GM12874 (cell line): ENCODE results near the gene SPPL2B.

Experiments
- TF ChIP-seq, protein P1 (sequence below): IDR thresholded peaks from 2 replicates; pipeline ENCODE4 v1.5.1; 2011; ENCODE audit warnings: low read depth, mild to moderate bottlenecking, control low read depth, low read length, moderate library complexity; ENCODE audit not compliant: insufficient read depth

Gene SPPL2B

DNA sequence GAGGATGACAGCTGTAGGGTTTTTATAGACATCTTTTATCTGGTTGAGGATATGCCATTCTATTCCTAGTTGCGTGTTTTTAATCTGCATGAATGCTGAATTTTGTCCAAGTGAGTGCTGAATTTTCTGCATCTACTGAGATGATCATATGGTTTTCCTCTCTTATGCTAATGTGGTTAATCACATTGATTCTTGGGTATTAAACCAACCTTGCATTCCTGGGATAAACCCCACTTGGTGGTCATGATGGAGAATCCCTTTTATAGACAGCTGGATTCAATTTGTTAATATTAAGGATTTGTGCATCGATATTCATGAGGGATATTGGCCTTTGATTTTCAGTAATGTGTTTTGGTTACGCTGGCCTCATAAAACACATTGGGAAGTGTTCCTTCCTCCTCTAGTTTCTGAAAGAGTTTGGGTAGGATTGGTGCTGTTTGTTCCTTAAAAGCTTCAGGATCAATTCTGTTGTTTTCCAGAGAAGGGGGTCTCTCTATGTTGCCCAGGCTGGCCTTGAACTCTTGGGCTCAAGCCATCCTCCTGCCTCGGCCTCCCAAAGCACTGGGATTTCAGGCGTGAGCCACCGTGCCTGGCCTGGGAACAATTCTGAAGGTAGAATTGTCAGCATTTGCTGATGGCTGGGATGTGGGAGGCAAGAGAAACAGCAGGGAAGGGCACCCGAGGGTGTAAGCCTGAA, 13.2 kb upstream of the SPPL2B start:
- TF ChIP-seq, protein P1, sequence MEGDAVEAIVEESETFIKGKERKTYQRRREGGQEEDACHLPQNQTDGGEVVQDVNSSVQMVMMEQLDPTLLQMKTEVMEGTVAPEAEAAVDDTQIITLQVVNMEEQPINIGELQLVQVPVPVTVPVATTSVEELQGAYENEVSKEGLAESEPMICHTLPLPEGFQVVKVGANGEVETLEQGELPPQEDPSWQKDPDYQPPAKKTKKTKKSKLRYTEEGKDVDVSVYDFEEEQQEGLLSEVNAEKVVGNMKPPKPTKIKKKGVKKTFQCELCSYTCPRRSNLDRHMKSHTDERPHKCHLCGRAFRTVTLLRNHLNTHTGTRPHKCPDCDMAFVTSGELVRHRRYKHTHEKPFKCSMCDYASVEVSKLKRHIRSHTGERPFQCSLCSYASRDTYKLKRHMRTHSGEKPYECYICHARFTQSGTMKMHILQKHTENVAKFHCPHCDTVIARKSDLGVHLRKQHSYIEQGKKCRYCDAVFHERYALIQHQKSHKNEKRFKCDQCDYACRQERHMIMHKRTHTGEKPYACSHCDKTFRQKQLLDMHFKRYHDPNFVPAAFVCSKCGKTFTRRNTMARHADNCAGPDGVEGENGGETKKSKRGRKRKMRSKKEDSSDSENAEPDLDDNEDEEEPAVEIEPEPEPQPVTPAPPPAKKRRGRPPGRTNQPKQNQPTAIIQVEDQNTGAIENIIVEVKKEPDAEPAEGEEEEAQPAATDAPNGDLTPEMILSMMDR = no peak

GRCh38 chr19:2315818-2316353, 12.6 kb upstream of the SPPL2B start:
- TF ChIP-seq, protein P1 = no peak

- TF ChIP-seq, protein P1 = no peak
Measured at GRCh38 chr19:2317300-2317699, 11.2 kb upstream of the SPPL2B start.

- TF ChIP-seq, protein P1 = no peak
Measured at GRCh38 chr19:2317756-2318155, 10.7 kb upstream of the SPPL2B start.

GRCh38 chr19:2318923-2319322, 9.6 kb upstream of the SPPL2B start:
- TF ChIP-seq, protein P1 = no peak

- TF ChIP-seq, protein P1 = no peak
Measured at GRCh38 chr19:2319551-2319950, 8.9 kb upstream of the SPPL2B start.

DNA sequence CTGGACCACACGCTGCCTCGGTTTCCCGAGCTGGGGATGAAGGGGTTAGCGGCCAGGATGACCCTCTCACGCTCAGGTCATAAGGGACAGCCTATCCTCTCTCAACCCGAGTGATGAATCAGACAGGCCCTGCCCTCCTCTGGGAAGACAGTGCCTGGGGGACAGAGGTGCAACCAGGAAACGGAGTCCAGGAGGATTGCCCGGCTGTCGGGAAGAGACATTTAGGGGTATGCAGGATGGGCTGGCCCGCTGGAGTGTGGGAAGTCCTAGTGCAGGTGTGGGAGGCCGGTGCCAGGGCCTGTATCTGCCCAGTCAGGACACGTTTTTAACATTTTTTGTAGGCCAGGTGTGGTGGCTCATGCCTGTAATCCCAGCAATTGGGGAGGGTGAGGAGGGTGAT, 8.4 kb upstream of the SPPL2B start:
- TF ChIP-seq, protein P1 = no peak

DNA sequence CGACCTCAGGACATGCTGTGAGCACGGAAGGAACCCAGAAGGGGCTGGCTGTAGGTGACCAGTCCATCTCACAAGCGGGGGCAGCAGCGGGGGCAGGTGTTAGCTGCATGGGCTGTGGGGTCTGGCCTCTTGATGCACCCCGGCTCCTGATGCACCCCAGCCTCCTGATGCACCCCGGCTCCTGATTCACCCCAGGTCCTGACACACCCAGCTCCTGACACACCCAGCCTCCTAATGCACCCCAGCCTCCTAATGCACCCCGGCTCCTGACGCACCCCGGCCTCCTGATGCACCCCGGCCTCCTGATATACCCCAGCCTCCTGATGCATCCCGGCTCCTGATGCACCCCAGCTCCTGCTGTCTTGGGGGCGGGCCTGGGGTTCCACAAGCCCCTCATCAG, 7.5 kb upstream of the SPPL2B start:
- TF ChIP-seq, protein P1 = no peak
